ENCODE measurements around the gene FGFR4. TPM values are rescaled to one million over a fixed set of nuclear protein-coding genes. Genes with fewer than 3 reads are reported as not detected.

The FGFR4 gene
- total RNA-seq, 1 experiment from 2014 or later: 14.7 TPM

- BruUV-seq (replicated peaks): no TSS peak
- Histone ChIP-seq H3K36me3 (ENCODE audit: low read depth) (peaks cover 21% of the 10 kb centered on the region), H2AFZ (peak overlapping the region; percentile 96), H3K79me2 (ENCODE audit: low read depth) (peaks cover 45% of the 10 kb centered on the region), H3K9me3 (ENCODE audit: insufficient read depth, low read depth) (no peaks in the 10 kb centered on the region), H3K4me3 (peak overlapping the region; percentile 78), H3K4me2 (peak overlapping the region; percentile 86), H3K27ac (no peak overlapping the region), H3K4me1 (replicated peaks; ENCODE audit: insufficient read depth) (peaks cover 16% of the 10 kb centered on the region), H3K9me2 (ENCODE audit: insufficient read depth) (no peaks in the 10 kb centered on the region), H4K20me1 (ENCODE audit: insufficient read depth) (peaks cover 11% of the 10 kb centered on the region; the same call in 1 of the 2 replicates), H3F3A (ENCODE audit: insufficient read depth, low read depth) (peaks cover 15% of the 10 kb centered on the region), H3K27me3 (ENCODE audit: insufficient read depth, low read depth) (no peaks in the 10 kb centered on the region)
- intact Hi-C loops (cut with micrococcal nuclease; ENCODE audit: unreplicated experiment): loop anchor here (5.0 kb wide), 1 partner anchor 363 kb away; the partner anchor contains the start of gene PDLIM7
- POLR2A ChIA-PET (ENCODE audit: unreplicated experiment): no interaction called here
- DNase-seq: peak in 1 of 2 experiments; percentile 36
- TF ChIP-seq CTCF (conservative IDR thresholded peaks at IDR 0.05) (no peak), EZH2 (IDR thresholded peaks at IDR 0.05; ENCODE audit: low read depth) (no peak)
- CTCF ChIA-PET: no interaction called here
Measured at GRCh38 chr5:177133853-177134696, 47.4 kb downstream of the FGFR4 start.

- Histone ChIP-seq H3K9me3 (ENCODE audit: insufficient read depth, low read depth) (no peaks in the 10 kb centered on the region), H3K36me3 (ENCODE audit: low read depth) (peaks cover 21% of the 10 kb centered on the region), H2AFZ (peak overlapping the region; percentile 96), H3K79me2 (ENCODE audit: low read depth) (peaks cover 52% of the 10 kb centered on the region), H3K9me2 (ENCODE audit: insufficient read depth) (no peaks in the 10 kb centered on the region), H3K27ac (no peak overlapping the region), H3K27me3 (ENCODE audit: insufficient read depth, low read depth) (no peaks in the 10 kb centered on the region), H4K20me1 (ENCODE audit: insufficient read depth) (peaks cover 11% of the 10 kb centered on the region; the same call in 1 of the 2 replicates), H3K4me1 (replicated peaks; ENCODE audit: insufficient read depth) (peaks cover 16% of the 10 kb centered on the region), H3K4me2 (peak overlapping the region; percentile 86), H3F3A (ENCODE audit: insufficient read depth, low read depth) (peaks cover 15% of the 10 kb centered on the region), H3K4me3 (peak overlapping the region; percentile 78)
- TF ChIP-seq CTCF (conservative IDR thresholded peaks at IDR 0.05): no peak
- BruUV-seq (replicated peaks): no TSS peak
- DNase-seq: no peak
- ChIA-PET CTCF (no interaction called here), POLR2A (ENCODE audit: unreplicated experiment) (no interaction called here)
- intact Hi-C loops (cut with micrococcal nuclease; ENCODE audit: unreplicated experiment): loop anchor here (5.0 kb wide), 2 partner anchors 168 to 363 kb away; partner anchors contain the start of genes PDLIM7, PRELID1 and RAB24
Measured at GRCh38 chr5:177134697-177135225, 48.0 kb downstream of the FGFR4 start.

- Histone ChIP-seq H3K27me3 (ENCODE audit: insufficient read depth, low read depth) (no peaks in the 10 kb centered on the region), H3F3A (ENCODE audit: insufficient read depth, low read depth) (peaks cover 4% of the 10 kb centered on the region), H3K36me3 (ENCODE audit: low read depth) (peaks cover 35% of the 10 kb centered on the region), H3K4me1 (replicated peaks; ENCODE audit: insufficient read depth) (peaks cover 11% of the 10 kb centered on the region), H3K4me3 (no peak overlapping the region), H3K9me2 (ENCODE audit: insufficient read depth) (no peaks in the 10 kb centered on the region), H3K4me2 (no peak overlapping the region), H4K20me1 (ENCODE audit: insufficient read depth) (peaks cover 11% of the 10 kb centered on the region), H2AFZ (no peak overlapping the region), H3K9me3 (ENCODE audit: insufficient read depth, low read depth) (no peaks in the 10 kb centered on the region), H3K79me2 (ENCODE audit: low read depth) (peaks cover 53% of the 10 kb centered on the region), H3K27ac (no peak overlapping the region)
- no peak for TF ChIP-seq CTCF (conservative IDR thresholded peaks at IDR 0.05)
- TF ChIP-seq EZH2 (IDR thresholded peaks at IDR 0.05; ENCODE audit: low read depth): no peak
- no peak for DNase-seq
- intact Hi-C loops (cut with micrococcal nuclease; ENCODE audit: unreplicated experiment): no loop called here
- no TSS peak for BruUV-seq (replicated peaks)
- POLR2A ChIA-PET (ENCODE audit: unreplicated experiment): no interaction called here
- CTCF ChIA-PET: interaction anchor here (0.5 kb wide), 1 partner anchor 53 kb away, joined by 4 read pairs; the partner anchor contains the start of gene FGFR4
Measured at GRCh38 chr5:177140312-177140711, 53.6 kb downstream of the FGFR4 start.
